Forelimb muscle (tissue), 1 donor: ENCODE data around the gene PPM1H. TPM values are rescaled to one million over a fixed set of nuclear protein-coding genes. Genes with fewer than 3 reads are reported as not detected.
"Not testable (repeated sequence)": the region's sequence is repeated elsewhere in the genome, so short reads cannot be mapped to it uniquely, and the experiment has no call there.

Experiments
- DNase-seq: peaks from one replicate; pipeline ENCODE4 v3.0.0-alpha.2; 2013; ENCODE audit warnings: low read depth
- polyA plus RNA-seq: library from polyadenylated mRNA; unstranded; fragments of 120-200 nt; gene quantifications from one replicate; pipeline ENCODE4 v1.2.1, GENCODE V29; 2013; ENCODE audit not compliant: insufficient read length

PPM1H gene
- polyA plus RNA-seq, 1 donor, result 3.1 TPM

- DNase-seq, result no peak
Observed at GRCh38 chr12:62943779-62944395, 8.9 kb upstream of the PPM1H start.

DNA sequence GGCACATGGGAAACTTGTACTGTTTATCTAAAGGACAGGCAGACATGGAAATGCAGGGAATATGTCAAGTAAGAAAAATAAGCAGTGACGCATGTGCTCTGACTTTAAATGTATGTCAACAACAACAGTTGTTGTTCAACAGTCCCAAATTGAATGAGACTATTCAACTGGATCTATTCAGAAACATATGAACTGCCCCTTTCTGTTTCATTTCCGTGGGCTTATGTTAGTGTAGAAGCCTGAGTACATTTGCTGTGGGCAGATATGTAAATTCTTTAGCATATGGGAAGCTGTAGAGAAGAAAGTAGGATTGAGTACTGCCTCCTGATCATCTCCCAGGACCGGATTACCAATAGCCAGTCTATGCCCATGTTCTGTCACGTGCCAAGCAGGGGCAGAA, 7.4 kb upstream of the PPM1H start:
- DNase-seq, result not testable (repeated sequence)

- no peak for DNase-seq
Observed at GRCh38 chr12:62934239-62934798, 631 bp downstream of the PPM1H start.

DNA sequence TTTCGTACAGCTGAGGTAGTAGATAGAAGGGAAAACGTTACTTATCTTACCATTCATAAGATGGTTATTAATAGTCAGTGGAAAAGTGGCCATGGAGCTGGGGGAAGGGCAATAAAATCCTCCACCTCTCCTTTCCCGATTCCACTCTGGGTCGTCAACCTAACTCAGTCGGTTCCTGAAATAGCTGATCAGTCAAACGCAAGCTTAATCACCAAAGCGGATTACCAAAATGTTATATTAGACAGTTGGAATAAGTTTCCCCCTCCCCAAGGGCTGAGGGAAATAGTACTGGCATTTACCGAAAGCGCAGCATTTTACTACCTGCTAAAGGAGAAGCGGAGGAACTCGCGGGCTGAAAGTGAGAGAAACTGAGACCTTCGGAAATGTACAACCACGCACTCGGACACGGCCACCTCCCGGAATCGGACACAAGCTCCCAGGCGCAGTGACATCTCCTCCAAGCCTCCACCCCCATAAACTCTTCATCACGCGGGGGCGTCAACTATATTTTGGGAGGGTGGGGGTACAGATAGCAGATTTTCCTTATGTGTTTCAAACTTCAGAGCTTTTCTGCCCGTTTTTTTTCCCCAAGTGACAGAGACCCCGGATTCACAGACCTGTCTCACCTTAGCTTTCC, 1.2 kb downstream of the PPM1H start:
- no peak for DNase-seq

GRCh38 chr12:62933220-62933601, 1.7 kb downstream of the PPM1H start:
- DNase-seq, result no peak

GRCh38 chr12:62931477-62931876, 3.5 kb downstream of the PPM1H start:
- no peak for DNase-seq

- no peak for DNase-seq
Observed at GRCh38 chr12:62930546-62931425, 4.2 kb downstream of the PPM1H start.

DNA sequence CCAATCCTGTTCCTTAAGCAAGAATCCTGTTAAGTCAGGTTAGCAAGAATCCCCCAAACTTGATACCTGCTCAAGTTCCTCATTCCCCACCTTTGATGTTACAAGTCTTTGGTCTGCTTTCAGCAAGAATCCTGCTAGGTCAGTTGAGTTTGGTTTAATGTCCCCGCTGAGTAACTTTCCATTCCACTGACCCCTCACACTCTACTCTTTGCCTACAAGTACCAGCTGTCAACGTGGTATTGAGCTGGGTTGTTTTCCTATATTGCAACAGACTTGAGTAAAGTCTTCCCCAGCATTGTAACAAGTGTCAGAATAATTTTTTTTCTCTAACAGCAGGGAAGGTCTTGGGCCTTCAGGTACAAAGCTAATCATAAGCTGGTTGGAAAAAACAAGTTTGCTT, 6.3 kb downstream of the PPM1H start:
- DNase-seq, result no peak

DNA sequence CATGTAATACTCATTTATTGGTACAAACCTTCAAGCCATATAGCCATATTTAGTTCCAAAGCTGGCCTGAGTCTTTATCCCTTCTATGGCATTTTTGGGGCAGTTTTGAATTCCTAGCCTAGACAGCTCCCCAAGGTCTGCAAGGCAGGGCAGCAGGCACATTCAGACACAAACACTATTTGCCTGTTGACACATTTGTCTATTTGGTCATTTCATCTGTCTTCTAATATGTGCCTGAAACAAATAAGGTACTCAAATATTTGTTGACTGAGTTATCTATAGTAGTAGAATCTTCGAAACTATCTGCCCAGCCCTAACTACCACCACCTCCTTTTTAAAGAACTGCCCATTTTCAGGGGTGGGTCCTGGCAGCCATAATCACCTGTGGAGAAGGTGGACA, 9.3 kb downstream of the PPM1H start:
- DNase-seq, result no peak

- DNase-seq, result no peak
Observed at GRCh38 chr12:62924084-62924483, 10.9 kb downstream of the PPM1H start.

DNA sequence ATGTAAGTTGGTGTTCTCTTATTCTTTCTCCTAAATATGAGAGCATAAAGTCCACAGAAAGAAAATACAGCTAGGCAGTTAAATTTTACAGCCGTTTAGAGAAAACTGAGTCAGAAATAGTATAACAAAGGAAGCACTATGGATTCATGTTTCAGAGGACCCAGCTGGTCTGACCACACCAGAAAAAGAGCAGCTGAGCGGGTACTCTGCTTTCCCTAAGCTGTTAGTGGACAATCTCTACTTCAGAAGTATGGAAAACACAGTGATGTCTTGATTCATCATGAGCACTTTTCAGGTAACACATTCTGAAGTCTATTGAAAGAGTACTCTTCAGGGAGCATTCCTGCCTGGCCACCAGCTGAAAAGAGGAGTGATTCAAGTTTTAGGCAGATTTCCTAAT, 12.4 kb downstream of the PPM1H start:
- DNase-seq, result no peak

- no peak for DNase-seq
Observed at GRCh38 chr12:62919838-62920237, 15.1 kb downstream of the PPM1H start.

- no peak for DNase-seq
Observed at GRCh38 chr12:62917926-62918325, 17.0 kb downstream of the PPM1H start.

GRCh38 chr12:62916632-62917425, 18.1 kb downstream of the PPM1H start:
- DNase-seq, result no peak

- DNase-seq, result no peak
Observed at GRCh38 chr12:62915204-62915529, 19.8 kb downstream of the PPM1H start.

DNA sequence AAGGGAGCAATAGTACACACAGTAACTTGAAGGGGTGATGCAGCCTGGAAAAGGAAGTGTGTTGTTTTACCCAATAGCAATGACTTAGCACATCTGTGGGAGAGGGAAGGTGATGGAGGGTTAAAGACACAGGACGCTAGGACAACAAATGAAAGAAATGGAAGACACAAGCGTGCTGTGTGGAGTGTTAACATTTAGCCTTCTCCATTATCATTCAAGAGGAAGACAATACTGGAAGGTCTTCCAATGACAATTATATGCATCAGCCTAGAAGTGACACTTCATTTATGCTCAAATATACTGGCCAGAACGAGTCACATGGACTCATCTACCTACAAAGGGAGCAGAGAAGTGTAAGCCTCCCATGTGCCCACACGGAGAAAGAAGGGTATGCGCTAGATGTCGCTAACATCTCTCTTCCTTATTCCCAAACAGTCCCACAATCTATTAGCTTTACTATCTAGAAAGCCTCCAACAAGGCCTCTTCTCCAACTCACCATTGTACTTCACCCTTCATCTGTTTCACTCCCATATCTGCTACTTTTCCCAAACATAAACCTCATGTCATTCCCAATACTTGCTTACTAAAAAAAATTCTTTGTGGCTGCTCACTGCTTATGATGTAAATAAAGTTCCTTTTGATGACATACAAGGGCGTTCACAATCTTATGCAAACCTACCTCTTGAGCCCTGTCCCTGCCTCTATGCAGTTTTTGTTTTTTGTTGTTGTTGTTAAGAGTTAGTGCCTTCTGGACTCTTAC, 20.3 kb downstream of the PPM1H start:
- DNase-seq, result no peak

DNA sequence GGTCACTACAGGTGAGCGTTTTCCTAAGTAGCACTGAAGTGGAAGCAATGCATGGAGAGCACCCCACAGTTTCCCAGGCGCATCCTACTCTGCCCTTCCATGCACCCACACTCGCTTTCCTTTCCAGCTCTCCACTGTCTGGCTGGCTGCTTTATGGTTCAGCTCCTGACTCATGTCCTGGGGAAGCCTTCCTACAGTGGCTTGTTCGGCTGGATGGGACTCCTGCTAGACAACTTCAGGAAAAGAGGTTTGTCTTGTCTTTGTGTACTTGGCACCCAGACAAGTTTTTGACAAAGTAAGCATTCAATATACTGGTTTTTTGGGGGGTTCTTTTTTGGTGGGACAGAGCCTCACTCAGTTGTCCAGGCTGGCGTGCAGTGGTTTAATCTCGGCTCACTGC, 21.6 kb downstream of the PPM1H start:
- DNase-seq, result no peak

DNA sequence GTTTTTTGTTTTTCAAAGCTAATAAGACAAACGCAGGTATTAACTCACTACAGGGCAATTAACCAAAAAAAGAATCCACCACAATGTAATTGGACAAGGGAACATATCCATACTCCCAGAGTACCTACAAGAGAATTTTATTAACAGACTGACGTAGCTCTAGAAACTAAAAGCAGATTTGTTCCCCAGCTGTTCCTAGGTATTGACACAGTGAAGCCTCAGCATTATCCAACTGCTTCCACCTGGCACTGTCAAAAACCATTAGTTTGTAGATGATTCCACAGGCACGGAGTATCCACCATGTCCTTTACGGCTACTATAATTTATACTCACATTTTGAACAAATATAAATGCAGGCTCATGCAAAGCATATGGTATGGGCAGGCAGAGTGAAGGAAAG, 22.3 kb downstream of the PPM1H start:
- DNase-seq, result no peak

DNA sequence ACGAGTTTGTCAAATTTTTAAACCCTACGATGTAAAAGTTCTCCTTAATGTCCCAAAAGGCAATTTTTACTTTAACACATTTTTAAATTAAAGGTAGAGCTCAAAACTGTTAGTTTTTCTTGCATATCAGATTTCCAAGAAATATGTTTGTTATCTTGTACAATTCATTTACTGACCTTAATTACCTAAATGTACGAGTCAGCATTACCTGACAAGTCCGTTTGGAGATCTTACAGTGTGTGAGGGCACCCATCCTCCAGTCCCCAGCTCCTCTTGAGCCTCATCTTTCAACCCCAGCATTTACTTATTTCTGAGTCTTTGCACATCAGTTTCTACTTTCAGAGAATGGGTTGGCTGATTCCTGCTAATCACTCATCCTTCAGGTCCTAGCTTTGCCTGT, 23.7 kb downstream of the PPM1H start:
- DNase-seq, result no peak

GRCh38 chr12:62910549-62911169, 24.3 kb downstream of the PPM1H start:
- DNase-seq, result no peak

- DNase-seq, result no peak
Observed at GRCh38 chr12:62909340-62909739, 25.6 kb downstream of the PPM1H start.
